SU-DHL-6 (cell line): ENCODE results near the gene SLC1A3.

Experiments
- CTCF ChIP-seq: fragments of 200-600 bp; sonication (generic); IDR thresholded peaks from one replicate; pipeline ENCODE4 v1.5.1; 2017; ENCODE audit warnings: antibody characterized with exemption, mild to moderate bottlenecking, low read length, moderate library complexity; ENCODE audit not compliant: insufficient read depth, poor library complexity, severe bottlenecking
- EZH2phosphoT487 ChIP-seq: fragments of 200-600 bp; sonication (generic), shearing (Covaris generic); conservative IDR thresholded peaks from 2 replicates; pipeline ENCODE4 v1.6.1; 2018; ENCODE audit warnings: mild to moderate bottlenecking, antibody characterized with exemption, low read length, moderate library complexity, mixed read lengths

- no peak for TF ChIP-seq CTCF
- no peak for TF ChIP-seq EZH2phosphoT487
Observed at GRCh38 chr5:36719282-36719681, 112.9 kb downstream of the SLC1A3 start.
